Small intestine (tissue), 7 donors: ENCODE data around the gene TCF15. TPM values are rescaled to one million over a fixed set of nuclear protein-coding genes. Genes with fewer than 3 reads are reported as not detected.

Source experiments
- DNase-seq, 2 donors: peaks; one replicate each; pipeline versions ENCODE4 v3.0.0 to v3.0.0-alpha.2; 2013
- FAIRE-seq: peaks from 2 replicates; lab custom pipeline; 2012; peaks lifted over from hg19 to GRCh38; lab: Jason Lieb, UNC
- H3K27ac ChIP-seq, 3 donors: one replicate each; pipeline ENCODE4 v1.5.1; 2013; ENCODE audit warnings: low read length in 2 of 3, mild to moderate bottlenecking in 2 of 3, control low read depth in 1 of 3, inconsistent platforms in 1 of 3, low read depth in 1 of 3, moderate library complexity in 1 of 3
- H3K27me3 ChIP-seq, 3 donors: one replicate each; pipeline ENCODE4 v1.6.1; 2013; ENCODE audit warnings: low read length in 3 of 3, inconsistent platforms in 1 of 3; ENCODE audit not compliant: control insufficient read depth in 3 of 3, insufficient read depth in 3 of 3
- H3K36me3 ChIP-seq, 3 donors: one replicate each; pipeline ENCODE4 v1.6.1; 2013; ENCODE audit warnings: low read length in 3 of 3, inconsistent platforms in 1 of 3, low read depth in 1 of 3, mild to moderate bottlenecking in 1 of 3, moderate library complexity in 1 of 3; ENCODE audit not compliant: control insufficient read depth in 3 of 3, insufficient read depth in 2 of 3
- H3K4me1 ChIP-seq, 3 donors: one replicate each; pipeline ENCODE4 v1.6.1; 2013; ENCODE audit warnings: low read length in 2 of 3, inconsistent platforms in 1 of 3, low read depth in 1 of 3, mild to moderate bottlenecking in 1 of 3, moderate library complexity in 1 of 3; ENCODE audit not compliant: control insufficient read depth in 3 of 3, insufficient read depth in 2 of 3
- H3K4me3 ChIP-seq, 3 donors: one replicate each; pipeline ENCODE4 v1.5.1; 2013; ENCODE audit warnings: low read length in 3 of 3, control low read depth in 1 of 3, inconsistent platforms in 1 of 3, low read depth in 1 of 3, mild to moderate bottlenecking in 1 of 3, moderate library complexity in 1 of 3
- H3K9me3 ChIP-seq, 2 donors: one replicate each; pipeline ENCODE4 v1.6.1; 2013; ENCODE audit warnings: low read depth in 1 of 2, low read length in 1 of 2; ENCODE audit not compliant: control insufficient read depth in 2 of 2, insufficient read depth in 1 of 2
- WGBS, 3 donors: extraction: QIAGEN DNeasy Blood & Tissue Kit; methylation state at CpG; one replicate each; pipeline ENCODE4 v1.1.7; 2013; 5-methylcytosine and 5-hydroxymethylcytosine counted together
- polyA plus RNA-seq, 4 donors: library from polyadenylated mRNA; stranded (reverse) in 3 of 4; unstranded in 1 of 4; fragments of 200-250 nt in 3 of 4; fragments of 120-200 nt in 1 of 4; gene quantifications; one replicate each; pipeline versions ENCODE4 v1.2.1 to v1.2.3, GENCODE V29; 2013
- donor health status: healthy with polysubstance abuse.
- donor health status: control.
- donor health status: control.
- donor health status: Bipolar disorder and iron deficiency.
- donor health status: healthy.

Gene TCF15
- polyA plus RNA-seq, 4 donors: 0.21 to 0.37 TPM; not detected in 2

DNA sequence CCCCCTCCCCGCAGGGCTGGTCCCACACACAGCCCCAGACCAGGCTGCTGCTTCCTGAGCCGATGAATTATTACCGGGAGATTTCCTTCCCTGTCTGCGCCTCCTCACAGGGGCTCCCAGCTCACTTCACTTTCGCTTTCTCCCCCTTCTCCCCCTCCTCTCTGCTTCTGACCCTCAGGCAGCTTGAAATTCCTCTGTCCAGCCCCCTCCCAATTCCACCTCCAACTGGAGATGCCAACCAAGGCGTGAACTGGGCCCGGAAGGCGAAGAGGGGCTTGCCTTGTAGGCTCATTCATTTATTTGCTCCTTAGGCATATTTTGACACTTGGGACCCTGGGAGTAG is 1.7 kb upstream of the TCF15 start:
- no peak overlapping the region for H3K4me3 ChIP-seq
- 14 to 28% (median 25%) methylated on average over 8 of the region's 8 CpGs for WGBS, 3 donors
- DNase-seq (no peak), FAIRE-seq (no peak)
- H3K4me1 ChIP-seq: no peaks in the 10 kb centered on the region
- H3K27ac ChIP-seq: no peak overlapping the region
- H3K27me3 ChIP-seq: peaks cover 12 to 57% (median 17%) of the 10 kb centered on the region in 3 donors
- no peaks in the 10 kb centered on the region for H3K36me3 ChIP-seq
- no peaks in the 10 kb centered on the region for H3K9me3 ChIP-seq

DNA sequence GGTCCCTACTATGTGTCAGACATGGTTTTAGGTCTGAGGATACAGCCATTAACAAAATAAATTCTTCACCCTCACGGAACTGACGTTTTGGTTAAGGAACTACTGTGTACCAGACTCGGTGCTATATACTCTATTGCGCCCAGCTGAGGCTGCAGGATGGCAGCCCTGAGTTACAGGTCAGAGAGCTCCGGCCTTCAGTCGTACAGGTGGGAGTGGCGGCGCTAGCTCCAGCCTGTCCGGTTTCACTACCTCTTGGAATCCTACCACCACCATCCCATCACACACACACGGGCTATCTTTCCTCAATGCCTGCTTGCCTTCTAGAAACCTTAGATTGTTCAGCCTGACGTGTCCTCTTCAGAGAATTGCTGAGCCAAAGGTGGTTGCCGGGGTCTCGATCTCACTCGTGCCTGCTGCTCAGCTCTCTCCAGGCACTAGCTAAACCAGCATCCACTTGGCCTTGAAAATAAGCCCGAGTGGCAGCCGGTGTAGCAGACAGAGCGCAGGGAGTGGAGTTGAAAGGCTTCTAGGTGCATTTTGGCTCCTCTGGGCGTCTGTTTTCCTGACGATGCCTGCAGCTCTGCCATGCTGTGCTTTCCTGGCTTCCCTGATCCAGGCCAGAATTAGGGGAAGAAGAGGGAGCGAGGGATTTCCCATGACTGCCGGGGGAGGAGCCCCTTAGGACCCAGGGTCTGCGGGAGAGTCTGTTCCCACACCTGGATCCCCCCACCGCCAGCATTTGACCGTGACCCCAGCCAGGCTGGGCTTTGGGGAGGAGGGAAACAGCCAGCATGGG is 1.1 kb upstream of the TCF15 start:
- Histone ChIP-seq H3K27me3 (peaks cover 12 to 57% (median 17%) of the 10 kb centered on the region in 3 donors), H3K4me3 (no peak overlapping the region), H3K36me3 (no peaks in the 10 kb centered on the region), H3K27ac (no peak overlapping the region), H3K9me3 (no peaks in the 10 kb centered on the region), H3K4me1 (no peaks in the 10 kb centered on the region)
- DNase-seq (no peak), FAIRE-seq (no peak)
- WGBS, 3 donors: 32 to 37% (median 32%) methylated on average over 22 to 24 of the region's 24 CpGs

DNA sequence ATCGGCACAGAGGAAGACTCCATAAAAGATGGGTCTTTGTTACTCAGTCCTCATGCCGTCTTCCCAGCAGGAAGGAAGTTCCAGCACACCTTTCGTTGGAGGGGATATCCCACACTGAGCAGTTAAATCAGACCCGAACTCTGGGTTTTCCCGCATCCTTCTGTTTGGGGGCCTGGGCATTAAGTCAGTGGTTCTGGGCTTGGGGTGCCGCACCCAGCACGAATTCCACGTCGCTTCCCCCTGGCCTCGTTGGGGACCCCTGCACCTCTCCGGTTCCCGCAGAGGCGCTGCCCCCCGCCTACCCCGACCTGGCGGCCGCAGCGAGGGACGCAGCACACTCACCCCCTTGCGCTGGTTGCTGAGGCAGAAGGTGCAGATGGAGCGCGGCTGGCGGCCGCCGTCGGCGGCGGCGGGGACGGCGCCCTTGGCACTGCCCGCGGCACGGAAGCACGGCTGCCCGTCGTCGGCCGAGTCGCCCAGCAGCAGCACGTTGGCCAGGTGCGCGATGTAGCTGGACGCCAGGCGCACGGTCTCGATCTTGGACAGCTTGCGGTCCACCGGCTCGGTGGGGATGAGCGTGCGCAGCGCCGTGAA is 641 bp downstream of the TCF15 start:
- 8 to 20% (median 14%) methylated on average over 32 to 53 of the region's 54 CpGs for WGBS, 3 donors
- H3K9me3 ChIP-seq: no peaks in the 10 kb centered on the region
- DNase-seq (peak in 1 of 2 donors; percentile 8), FAIRE-seq (no peak)
- peaks cover 12 to 63% (median 17%) of the 10 kb centered on the region in 3 donors for H3K27me3 ChIP-seq
- no peaks in the 10 kb centered on the region for H3K4me1 ChIP-seq
- no peak overlapping the region for H3K27ac ChIP-seq
- H3K36me3 ChIP-seq: no peaks in the 10 kb centered on the region
- no peak overlapping the region for H3K4me3 ChIP-seq

DNA sequence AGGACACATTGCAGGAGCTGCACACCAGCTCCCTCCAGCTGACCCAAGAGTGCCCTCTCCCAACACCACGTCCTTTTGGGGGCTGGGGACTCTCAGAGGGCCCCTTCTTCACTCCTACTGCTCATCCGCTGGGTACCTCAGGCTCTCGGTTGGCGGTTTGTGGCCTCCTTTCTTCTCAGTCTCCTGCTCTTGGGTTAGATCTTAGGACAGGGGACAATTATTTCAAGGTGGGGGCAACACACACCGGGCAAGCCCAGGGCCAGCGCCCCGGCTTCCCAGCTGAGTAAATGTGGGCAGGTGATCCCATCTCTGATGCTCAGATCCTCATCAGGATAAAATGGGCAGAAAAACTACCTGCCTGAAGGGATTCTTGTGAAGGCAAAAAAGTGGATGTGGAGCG is 1.1 kb downstream of the TCF15 start:
- Histone ChIP-seq H3K4me3 (no peak overlapping the region), H3K9me3 (no peaks in the 10 kb centered on the region), H3K27me3 (peaks cover 12 to 63% (median 16%) of the 10 kb centered on the region in 3 donors), H3K27ac (no peak overlapping the region), H3K4me1 (no peaks in the 10 kb centered on the region), H3K36me3 (no peaks in the 10 kb centered on the region)
- FAIRE-seq (no peak), DNase-seq (no peak)
- WGBS, 3 donors: 68 to 75% (median 70%) methylated on average over 8 of the region's 8 CpGs

DNA sequence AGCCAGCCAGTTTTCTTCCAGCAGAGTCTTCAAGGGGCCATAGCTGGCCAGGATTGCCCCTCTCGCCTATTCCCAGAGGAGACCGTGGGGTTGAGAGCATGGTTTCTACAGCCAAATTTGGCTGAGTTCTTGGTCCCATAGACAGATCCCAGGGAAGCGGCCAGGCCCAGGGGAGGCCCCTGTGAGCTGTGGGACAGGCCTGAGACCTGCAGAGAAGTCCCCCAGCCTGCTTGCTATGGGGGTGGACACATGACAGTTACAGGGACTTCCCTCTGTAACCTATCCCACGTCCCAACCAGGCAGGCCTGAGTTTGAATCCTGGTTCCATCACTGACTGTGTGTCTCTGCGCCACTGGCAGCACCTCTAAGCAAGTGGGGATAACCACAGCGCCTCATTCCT is 2.6 kb downstream of the TCF15 start:
- H3K27me3 ChIP-seq: peaks cover 12 to 53% (median 14%) of the 10 kb centered on the region in 3 donors
- no peak for FAIRE-seq
- H3K27ac ChIP-seq: no peak overlapping the region
- H3K4me1 ChIP-seq: no peaks in the 10 kb centered on the region
- H3K36me3 ChIP-seq: no peaks in the 10 kb centered on the region
- H3K9me3 ChIP-seq: no peaks in the 10 kb centered on the region
- no peak for DNase-seq
- H3K4me3 ChIP-seq: no peak overlapping the region
- 79 to 87% (median 83%) methylated on average over 6 of the region's 6 CpGs for WGBS, 3 donors

DNA sequence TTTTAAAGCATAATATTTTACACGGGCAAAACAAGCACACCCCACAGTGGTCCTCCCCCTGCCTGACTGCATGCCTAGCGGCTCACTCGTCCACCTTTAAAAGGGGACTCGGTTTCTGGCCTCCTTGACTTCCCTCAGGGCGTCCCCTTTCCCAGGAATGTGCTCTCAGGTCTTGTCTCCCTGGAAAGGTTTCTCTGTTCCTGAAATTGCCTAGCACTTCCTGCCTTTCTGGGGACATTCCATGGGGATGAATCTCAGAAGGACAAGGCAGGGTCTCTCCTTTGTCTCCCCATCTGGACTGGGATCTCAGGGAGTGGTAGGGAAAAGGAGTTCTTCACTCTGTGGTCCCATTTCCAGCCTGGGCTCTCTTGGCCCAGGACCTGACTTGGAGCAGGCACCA is 4.9 kb downstream of the TCF15 start:
- DNase-seq: no peak
- peaks cover 9 to 30% (median 9%) of the 10 kb centered on the region in 3 donors for H3K27me3 ChIP-seq
- WGBS, 3 donors: 64 to 77% (median 70%) methylated on average over 5 of the region's 5 CpGs
- FAIRE-seq: no peak
- H3K27ac ChIP-seq: no peak overlapping the region
- H3K4me3 ChIP-seq: no peak overlapping the region
- no peaks in the 10 kb centered on the region for H3K9me3 ChIP-seq
- H3K36me3 ChIP-seq: no peaks in the 10 kb centered on the region
- H3K4me1 ChIP-seq: no peaks in the 10 kb centered on the region

DNA sequence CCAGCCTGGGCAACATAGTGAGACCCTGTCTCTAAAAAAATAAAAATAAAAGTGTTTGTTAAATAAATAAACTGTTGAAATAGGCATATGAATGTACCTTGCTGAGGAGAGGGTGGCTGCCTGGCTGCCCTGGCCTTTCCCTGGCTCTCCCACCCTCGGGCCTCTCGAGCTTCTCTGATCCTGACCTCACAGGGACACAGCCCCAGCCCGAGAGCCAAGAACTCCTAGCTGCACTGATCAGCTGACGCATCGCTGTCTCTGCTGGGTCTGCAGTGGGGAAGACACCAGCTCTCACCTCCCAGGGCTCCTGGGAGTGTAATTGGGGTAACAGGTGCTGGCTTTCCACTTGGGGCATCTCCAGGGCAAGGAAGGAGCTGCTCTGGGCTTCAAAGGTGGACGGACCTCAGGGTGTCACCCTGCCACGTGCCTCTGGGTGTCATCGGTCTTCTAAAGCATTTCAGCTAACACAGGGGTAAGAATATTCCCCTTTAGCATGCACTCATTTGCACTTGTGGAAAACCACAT is 6.9 kb downstream of the TCF15 start:
- Histone ChIP-seq H3K36me3 (no peaks in the 10 kb centered on the region), H3K9me3 (no peaks in the 10 kb centered on the region), H3K4me1 (no peaks in the 10 kb centered on the region), H3K27ac (no peak overlapping the region), H3K4me3 (no peak overlapping the region), H3K27me3 (peaks cover 0 to 16% (median 0%) of the 10 kb centered on the region in 3 donors)
- no peak for DNase-seq
- 45 to 77% (median 66%) methylated on average over 8 of the region's 8 CpGs for WGBS, 3 donors
- FAIRE-seq: no peak

DNA sequence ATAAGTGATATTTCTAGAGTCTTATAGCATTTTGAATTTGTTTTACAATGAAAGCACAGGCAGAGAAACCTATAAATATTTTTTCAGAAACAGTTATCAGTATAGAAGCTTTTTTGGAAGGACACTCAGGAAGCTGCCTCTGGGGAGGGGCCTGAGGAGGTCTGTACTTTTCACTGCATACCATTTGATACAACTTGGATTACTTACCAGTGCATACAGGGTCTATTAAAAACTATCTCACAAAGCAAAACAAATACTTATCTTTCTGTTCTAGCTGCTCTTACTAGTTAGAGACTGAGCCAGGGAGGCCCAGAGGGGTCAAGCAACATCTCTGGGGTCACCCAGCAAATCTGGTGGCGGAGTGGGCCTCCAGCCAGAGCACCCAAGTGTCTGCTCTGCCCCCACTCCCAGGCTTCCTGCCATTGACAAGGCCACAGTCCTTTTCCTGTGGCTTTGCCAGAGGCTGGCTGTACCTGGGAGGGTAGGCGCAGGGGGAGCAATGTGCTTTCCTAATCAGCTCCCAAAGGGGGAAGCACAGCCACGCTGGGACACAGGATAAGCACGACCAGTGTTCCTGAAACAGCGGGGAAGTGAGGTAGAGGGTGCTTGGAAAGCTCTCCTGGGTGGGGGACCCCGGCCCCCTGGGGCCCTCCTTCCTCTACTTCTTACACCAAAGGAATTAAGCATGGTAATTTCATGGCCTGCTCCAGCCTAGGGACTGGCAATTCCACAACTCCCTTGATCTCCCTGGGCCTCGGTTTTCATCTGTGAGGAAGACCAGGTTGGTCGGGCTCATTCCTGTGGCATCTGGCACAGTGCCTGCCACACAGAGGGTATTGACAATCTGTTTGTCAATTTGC is 7.8 kb downstream of the TCF15 start:
- Histone ChIP-seq H3K9me3 (no peaks in the 10 kb centered on the region), H3K36me3 (no peaks in the 10 kb centered on the region), H3K4me3 (no peak overlapping the region), H3K27ac (no peak overlapping the region), H3K4me1 (no peaks in the 10 kb centered on the region), H3K27me3 (peaks cover 0 to 9% (median 0%) of the 10 kb centered on the region in 3 donors)
- WGBS, 3 donors: 63 to 67% (median 65%) methylated on average over 8 of the region's 8 CpGs
- DNase-seq (no peak), FAIRE-seq (no peak)
